ENCODE measurements around the gene KCNN1. TPM values are rescaled to one million over a fixed set of nuclear protein-coding genes. Genes with fewer than 3 reads are reported as not detected.

Gene KCNN1
- polyA plus RNA-seq, 1 donor, result 0.97 TPM

DNA sequence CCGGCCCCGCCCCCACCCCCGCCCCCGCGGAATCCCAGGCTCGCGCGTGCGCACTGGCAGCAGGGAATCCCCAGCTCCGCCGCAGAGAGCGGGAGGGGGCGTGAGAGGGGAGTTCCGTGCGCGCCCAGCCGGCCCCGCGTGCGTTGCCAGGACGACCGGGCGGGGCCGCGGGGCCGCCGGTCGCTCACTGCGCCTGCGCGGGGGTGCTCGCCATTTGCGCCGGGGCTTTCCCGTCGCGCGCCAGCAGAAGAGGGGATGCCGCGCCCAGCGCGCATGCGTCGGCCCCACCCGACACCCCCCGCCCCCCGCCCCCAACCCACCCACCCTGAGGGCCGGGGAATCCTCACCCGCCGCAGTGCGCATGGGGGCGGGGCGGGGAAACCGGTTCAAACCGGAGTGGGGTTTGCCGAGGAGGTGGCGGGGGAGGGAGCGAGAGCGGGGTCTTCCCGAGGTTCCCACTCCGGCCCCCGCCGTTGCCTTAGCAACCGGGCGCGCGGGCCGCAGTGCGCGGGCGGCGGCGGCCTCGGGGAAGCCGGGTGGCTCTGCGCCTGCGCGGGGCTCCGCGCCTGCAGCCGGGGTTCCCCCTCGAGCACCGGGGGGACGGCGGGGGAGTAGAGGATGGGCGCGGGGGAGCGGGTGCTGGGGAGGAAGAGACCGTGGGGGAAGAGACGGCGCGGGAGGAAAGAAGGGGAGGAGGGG lies 18.9 kb upstream of the KCNN1 start:
- peak; percentile 73 for DNase-seq (ENCODE audit: low read depth)

DNA sequence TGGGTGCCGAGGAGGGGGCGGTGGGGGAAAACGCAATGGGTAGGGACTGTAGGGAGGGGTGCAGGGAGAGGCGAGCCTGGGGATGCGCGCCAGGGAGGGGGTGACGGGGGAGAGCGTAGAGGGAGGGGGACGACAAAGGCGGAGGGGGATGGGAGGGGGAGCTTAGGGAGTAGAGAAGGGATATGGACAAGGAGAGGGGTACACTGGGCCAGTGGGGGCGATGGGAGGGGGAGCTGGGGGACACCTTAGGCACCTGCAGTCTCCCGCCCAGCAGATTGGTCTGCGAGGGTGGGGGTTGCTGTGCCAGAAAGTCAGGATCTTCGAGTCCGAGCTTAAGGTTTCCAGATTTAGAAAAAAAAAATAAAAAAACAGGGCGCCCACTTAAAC lies 18.4 kb upstream of the KCNN1 start:
- DNase-seq (ENCODE audit: low read depth), result no peak

GRCh38 chr19:17948931-17949930 lies 17.7 kb upstream of the KCNN1 start:
- no peak for DNase-seq (ENCODE audit: low read depth)

GRCh38 chr19:17949956-17950309 lies 17.0 kb upstream of the KCNN1 start:
- DNase-seq (ENCODE audit: low read depth), result no peak

DNA sequence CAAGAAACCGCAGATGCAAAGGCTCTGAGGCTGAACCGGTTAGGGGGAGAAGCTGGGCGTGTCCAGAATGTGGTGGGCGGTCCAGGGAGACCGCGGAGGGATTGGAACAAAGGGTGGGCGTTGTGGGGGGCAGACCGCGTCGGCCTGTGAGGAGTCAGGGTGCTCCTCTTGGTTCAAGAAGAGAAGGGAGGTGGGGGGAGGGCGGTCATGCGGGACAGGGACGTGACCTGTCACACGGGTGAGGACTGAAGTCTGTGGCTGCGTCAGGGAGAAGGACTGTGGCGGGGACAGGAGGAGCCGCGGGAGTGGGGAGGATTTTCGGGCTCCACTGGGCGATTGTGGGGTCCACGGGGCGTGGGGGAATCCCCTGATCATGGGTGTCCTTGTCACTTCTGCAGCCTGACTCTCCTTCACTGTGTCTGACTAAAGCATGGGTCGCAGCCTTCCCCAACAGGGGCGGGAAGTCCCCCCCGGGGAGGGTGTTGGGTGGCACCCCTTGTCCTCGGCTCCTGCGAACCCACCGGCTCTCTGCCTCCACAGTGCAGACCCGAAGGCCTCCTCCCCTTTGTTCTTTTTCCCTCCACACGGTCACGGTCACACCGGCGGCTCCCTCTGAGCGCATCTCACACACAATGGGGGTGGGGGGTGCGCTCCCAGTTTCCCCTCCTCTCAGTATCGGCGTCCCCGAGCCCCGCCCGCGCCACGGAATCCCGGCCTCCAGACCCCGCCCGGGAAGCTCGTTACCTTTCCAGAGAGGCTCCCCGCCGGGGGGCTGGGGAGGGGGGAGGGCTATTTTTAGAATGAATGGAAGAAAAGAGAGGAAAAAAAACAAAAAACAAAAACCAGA lies 16.4 kb upstream of the KCNN1 start:
- no peak for DNase-seq (ENCODE audit: low read depth)

GRCh38 chr19:17951157-17951989 lies 15.5 kb upstream of the KCNN1 start:
- no peak for DNase-seq (ENCODE audit: low read depth)

DNA sequence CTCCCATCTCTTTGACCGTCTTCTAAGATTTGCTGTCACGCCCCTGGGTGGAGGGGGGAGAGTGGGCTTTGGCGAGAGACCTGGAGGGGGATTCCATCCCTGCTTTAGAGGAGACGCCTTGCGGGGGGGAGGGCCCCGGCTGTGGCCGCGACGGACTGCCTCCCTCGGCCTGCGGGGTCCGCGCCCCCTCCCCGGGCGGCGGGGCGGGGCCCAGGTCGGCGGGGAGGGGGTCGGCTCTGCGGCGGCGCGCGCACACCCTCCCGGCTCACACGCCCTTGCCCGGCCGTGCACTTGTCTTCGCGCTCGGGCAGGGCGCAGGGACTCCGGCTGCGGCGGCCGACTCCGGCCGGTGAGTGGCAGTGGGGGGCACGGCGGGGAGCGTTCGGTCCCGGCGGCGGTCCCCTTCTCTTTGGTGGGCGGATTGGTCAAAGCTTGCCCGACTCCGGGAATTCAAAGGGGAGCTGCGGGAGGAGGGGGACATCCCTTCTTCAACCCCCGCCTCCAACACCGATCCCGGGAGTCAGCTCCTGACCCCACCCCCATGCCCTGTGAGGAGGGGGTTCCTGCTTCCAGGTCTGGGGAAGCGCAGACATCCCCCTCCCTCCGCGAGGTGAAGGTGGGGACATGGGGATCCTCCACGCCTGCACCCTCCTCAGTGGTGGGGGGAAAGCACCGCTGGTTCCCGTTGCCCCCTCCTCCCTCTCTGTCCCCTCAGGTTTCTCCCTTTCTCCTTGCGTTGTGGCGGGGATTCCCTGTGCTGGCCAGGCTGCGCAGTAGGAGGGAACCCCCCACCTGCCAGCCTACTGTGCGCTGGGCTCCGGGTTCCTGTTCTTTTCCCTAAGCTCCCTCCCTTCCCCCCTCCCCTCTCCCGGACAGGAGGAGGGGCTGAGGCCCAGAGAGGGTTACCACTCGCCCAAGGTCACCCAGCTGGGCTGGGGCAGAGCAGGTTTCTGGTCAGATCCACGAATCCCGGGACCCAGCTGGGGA lies 14.6 kb upstream of the KCNN1 start:
- DNase-seq (ENCODE audit: low read depth), result no peak

GRCh38 chr19:17953316-17953801 lies 13.5 kb upstream of the KCNN1 start:
- DNase-seq (ENCODE audit: low read depth), result no peak

DNA sequence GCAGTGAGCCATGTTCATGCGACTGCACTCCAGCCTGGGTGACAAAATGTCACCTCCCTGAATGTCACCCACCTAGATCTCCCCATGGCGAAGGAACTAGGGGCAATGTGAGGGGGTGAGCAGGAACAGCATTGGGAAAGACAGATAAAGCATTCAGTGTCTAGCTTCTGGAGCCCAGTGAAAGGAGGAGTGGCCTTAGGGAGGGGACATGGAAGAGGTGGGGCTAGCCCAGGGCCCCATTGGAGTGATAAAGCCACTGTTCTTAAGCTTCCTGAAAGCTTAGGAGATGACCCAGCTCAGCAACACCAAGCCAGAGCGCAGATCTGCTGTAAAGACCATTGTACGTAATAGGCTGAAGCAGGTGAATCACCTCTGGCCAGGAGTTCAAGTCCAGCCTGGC lies 13.0 kb upstream of the KCNN1 start:
- DNase-seq (ENCODE audit: low read depth), result no peak

- DNase-seq (ENCODE audit: low read depth), result no peak
Measured at GRCh38 chr19:17954401-17954800, 12.5 kb upstream of the KCNN1 start.

DNA sequence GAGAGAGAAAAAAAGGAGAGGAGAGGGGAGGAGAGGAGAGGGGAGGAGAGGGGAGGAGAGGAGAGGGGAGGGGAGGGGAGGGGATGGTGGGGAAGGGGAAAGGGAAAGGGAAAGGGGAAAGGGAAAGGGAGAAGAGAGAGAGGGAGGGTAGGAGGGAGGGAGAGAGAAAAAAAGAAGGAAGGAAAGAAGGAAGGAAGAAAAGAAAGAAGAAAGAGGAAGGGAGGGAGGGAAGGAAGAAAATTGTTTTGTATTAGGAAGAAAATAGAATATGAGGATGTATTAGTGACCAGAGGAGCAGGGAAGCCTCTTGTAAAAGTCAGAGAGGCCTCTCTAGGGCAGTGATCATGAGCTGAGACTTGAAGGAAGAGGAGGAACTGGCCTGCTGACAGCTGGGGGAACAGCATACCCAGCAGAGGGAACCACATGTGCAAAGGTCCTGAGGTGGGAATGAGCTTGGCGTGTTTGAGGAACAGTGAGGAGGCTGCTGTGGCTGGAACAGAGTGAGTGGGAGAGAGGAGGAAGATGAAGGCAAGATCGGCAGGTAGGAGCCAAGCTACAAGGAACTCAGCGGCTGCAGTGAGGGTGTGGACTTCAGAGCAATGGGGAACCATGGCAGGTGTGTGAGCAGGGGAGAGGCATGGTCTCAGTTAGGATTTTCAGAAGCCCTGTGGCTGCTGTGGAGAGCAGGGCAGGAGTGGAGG lies 9.6 kb upstream of the KCNN1 start:
- DNase-seq (ENCODE audit: low read depth), result no peak

GRCh38 chr19:17957885-17958284 lies 9.0 kb upstream of the KCNN1 start:
- DNase-seq (ENCODE audit: low read depth), result no peak

DNA sequence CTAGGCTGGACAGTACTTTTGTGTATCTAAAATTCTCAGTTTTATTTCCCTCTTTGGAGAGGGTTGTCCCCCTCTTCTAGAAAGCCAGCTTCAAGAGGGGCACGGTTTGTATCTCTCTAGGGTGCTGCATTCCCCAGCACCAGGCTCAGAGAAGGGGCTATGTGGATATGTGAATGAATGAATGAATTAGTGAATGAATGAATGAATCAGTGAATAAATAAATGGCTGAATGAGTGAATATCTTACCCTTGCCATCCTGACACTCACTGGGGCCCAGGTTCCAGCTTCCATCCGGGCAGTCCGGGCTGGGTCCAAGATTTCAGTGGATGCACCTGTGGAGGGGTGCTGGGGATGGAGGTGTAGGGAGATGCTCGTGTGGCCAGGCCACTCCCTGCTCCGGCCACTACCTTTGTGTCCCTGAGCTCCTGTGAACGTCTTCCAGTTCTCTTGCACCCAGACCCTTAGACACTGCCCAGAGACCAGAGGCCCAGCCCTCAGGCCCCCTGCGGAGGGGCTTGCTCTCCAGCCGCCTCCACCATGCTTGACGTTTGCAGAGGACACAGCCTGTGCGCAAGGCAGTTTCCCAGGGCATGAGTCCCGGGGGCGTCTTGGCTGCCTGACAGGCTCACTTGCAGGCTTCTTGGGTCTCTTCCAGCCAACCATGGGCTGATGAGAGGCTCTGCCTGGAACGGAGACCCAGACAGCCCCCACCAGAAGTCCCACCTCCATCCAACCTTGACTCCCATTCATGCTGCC lies 2.8 kb upstream of the KCNN1 start:
- DNase-seq (ENCODE audit: low read depth), result no peak

DNA sequence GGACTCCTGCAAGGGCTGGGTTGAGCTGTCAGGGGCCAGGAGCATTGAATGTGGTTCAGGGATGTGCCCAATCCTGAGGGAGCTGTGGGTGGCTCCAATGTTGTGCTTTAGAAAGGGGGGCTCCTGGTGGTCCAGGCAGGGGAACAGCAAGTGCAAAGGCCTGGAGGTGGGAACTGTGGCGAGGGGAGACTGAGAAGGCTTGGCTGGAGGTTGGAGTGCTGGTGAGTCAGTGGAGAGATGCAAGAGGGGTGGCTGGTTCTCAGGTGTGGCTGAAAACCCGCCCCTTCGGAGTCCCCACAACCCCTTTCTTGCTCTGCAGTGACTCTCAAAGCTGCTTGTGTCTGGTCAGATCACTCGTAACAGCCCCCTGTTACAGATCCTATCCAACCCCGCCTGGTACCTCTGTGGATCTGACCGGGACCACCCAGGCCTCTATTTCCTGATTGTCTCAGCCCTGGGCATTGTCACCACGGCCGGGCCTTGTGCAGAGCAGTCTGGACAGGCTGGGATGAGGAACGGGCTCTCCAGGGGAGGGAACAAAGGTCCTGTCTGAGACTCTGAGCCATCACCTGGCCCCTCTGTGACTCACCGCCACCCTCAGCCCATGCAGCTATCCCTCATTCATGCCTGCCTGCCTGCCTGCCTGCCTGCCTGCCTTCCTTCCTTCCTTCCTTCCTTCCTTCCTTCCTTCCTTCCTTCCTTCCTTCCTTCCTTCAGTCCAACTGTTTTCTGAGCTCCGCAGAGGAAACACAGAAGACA lies 1.4 kb upstream of the KCNN1 start:
- no peak for DNase-seq (ENCODE audit: low read depth)

GRCh38 chr19:17966129-17966483 lies 801 bp upstream of the KCNN1 start:
- no peak for DNase-seq (ENCODE audit: low read depth)

- no peak for DNase-seq (ENCODE audit: low read depth)
Measured at GRCh38 chr19:17967257-17968051, 547 bp downstream of the KCNN1 start.

DNA sequence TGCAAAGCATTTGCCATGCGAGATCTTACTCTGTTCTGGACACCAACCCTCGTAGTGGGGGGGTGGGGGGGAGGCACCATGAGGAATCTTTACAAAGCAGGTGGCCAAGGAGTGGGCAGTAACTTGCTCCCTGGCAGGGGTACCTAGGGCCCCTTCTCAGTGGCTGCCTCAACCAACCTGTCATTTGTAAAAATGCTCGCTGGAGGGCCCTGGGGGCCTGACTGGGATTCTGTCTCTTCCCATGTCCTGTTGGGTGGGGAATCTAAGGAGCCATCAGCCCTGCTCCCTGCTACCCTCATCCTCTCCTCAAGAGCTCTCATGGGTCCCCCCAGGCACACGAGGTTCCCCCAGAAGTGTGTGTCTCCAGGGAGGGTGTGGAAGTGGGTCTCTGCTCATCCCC lies 1.5 kb downstream of the KCNN1 start:
- DNase-seq (ENCODE audit: low read depth), result no peak
